NCI-H2227 (cell line): Measurements from ENCODE around the gene SNED1.
"Not testable (repeated sequence)": the region's sequence is repeated elsewhere in the genome, so short reads cannot be mapped to it uniquely, and the experiment has no call there.

Experiments
- DNase-seq: peaks from one replicate; lab custom pipeline; 2025; ENCODE audit not compliant: unreplicated experiment; lab: John Stamatoyannopoulos, UW

SNED1 gene

DNA sequence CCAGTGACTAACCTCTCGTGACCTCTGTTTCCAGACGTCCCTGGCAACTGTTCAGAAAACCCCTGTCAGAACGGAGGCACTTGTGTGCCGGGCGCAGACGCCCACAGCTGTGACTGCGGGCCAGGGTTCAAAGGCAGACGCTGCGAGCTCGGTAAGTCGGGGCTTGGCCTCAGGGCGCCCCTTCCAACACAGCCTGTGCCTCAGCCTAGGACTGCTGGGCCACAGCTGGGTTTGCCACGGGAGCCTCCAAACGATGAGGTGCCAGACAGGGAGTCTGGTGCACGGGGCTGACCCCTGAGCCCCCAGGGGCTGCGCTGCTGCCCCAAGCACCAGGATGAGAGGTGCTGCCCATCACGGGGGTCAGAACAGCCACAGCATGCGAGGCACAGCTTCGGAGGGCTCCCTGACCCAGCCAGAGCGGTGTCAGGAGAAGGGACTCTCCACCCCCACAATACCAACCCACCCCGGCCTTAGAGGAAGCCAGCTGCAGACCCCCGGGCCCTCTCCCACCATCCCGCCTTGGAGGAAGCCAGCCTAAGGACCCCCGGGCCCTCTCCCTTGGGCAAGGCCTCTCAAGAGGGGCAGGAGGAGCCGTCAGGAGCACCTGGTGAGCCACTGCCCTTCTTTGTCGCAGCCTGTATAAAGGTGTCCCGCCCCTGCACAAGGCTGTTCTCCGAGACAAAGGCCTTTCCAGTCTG, 83.4 kb downstream of the SNED1 start:
- no peak for DNase-seq

DNA sequence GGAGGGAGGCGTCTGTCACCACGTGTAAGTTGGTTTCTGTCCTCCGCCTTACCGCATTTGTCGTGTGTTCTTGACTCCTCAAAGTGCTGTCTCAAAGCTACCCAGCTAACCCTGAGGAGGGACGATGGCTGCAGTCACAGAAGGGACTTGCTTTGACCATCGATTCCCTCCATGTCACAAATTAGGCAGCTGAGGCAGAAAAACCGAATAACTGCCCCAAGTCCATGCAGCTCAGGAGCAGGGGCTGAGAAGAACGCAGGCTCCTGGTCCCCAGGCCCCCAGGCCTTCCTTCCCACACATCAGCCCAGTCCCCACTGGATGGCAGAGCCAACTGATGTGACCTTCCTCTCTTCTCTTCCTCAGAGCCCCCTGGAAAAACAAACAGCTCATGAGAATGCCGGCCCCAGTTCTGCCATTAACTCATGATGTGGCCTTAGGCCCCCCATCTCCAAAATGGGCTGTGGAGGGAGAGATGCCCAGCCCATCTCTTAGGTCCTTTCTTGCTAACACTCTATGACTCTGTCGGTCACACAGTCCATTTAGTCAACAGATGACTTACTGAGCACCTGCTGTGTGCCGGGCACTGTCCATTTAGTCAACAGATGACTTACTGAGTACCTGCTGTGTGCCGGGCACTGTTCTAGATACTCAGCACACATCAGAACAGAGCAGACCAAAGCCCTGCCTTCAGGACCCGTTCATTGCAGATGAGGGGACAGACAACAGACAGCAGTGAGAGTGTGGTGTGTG, 84.1 kb downstream of the SNED1 start:
- no peak for DNase-seq

DNA sequence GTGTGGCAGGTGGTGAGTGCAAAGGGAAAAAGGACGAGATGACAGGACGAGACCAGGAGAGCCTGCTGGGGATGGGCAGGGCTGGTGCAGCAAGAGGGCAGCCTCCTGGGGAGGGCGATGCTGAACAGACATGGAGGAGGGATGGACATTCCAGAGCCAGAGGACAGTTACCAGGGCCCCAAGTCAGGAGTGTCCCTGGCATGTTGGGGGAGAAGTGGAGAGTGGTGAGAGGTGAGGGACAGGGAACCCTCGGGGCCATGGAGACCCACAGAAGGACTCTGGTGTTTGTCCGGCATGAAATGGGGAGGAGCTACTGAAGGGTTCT, 84.6 kb downstream of the SNED1 start:
- no peak for DNase-seq

DNA sequence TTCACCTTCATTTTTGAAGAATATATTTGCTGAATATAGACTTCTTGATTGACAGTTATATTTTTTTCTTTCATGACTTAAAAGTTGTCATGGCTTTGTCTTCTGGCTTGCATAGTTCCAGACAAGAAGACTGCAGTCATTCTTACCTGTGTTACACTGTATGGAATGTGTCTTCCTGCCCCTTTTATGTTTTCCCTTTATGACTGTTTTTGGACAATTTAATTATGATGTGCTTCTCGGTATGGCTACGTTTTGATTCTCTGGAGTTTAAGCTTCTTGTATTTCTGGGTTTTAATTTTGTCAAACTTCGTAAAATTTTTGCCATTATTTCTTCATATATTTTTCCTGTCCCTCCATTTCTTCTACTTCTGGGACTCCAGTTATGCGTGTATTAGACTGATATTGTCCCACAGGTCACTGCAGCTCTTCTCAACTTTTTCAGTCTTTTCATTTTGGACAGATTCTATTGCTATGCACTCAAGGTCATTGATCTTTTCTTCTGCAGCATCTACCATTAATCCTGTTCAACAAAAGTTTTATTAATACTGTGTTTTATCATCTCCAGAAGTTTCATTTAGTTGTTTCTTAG, 86.5 kb downstream of the SNED1 start:
- no peak for DNase-seq

DNA sequence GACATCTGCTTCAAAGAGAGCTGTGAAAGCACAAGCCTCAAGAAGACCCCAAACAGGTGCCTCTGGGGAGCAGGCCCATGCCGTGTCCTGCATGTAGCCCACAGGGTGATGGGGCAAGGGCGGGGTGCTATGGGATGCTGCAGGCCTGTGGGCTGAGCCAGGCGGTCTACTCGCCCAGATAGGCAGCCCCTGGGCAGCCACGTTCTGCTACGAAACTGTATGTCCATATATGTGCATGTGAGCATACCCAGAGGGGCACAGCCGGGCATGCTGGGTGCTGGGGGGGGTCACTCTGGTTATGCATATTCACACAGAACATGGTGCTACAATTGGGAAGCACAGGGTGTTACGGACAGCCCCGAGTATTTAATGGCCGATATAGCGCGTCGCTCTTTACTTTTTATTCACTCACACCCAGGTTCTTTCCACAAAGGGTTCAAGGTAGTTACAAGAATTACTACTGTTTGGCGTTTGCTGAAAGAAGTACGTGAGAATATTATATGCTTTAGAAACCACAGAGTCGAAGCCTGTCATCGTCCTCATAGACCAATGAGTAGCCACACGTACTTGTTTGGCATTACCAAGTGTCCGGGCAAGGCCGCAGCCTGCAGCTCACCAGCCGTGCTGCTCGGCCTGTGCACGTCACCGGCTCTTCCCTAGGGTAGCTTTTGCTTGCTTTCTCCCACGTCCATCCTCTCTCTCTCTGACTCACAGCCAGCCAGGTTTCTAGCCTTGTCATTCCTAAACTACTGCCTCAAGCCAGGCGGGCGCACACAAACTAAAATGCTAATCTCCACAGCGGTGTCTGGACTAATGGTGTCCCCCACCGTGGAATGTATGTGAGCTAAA, 89.2 kb downstream of the SNED1 start:
- DNase-seq = no peak

DNA sequence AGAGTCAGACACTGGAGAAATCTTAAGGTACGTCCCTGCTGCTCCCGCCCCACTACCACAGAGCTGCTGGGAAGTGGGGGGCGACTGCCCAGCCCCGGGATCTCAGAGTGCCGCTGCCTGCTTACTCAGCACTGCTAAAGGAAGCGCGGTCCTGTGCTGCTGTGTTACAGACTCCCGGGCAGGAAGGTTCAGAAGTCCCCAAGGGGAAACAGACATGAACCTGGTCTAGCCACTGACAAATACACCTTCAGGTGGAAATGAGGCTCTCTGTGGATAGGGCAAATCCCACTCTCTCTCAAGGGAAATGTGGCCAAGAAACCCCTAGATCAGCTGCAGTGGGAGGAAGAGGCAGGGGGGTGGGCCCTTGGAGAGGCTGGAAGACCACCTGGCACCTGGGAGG, 90.0 kb downstream of the SNED1 start:
- DNase-seq = no peak

DNA sequence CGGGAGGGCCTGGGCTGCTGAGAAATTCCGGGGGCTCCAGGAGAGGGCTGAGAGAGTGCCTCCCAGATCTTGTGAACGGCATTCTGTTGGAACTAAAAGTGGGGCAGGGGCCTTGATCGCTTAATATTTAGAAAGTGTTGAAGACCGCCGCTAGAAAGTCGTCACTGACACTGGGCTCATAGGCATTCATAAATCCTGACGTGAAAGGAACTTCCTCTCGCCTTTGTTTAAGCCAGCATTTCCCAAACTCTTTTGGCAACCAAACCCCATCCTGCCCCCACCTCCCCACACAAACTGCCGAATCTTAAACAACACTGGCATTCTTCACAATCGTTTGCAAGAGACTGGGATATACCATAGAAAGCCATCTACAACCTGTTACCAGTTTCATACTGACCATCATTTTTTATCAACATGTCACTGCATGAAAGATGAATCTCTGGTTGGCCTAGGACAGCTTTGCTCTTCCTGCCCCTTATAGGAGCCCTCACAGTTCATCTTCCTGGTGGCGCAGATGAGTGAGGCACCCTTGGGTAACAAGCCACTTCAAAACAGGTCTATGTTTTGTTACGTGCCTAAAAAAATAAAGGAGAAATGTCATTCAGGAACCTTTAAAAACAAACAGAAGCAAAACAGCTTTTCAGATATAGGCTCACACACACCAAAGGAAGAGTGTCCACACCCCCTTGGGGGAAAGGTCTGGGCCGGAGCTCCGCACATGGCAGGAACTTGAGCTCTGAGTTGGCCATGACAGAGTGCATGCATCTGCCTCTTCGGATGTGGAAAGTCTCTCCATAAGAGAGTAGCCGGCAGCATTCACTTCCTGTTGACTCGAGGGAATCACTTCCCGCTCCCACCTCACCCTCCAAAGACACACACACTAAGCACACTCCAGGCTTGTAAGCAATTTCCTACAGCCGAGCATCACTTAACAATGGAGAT, 90.6 kb downstream of the SNED1 start:
- no peak for DNase-seq

DNA sequence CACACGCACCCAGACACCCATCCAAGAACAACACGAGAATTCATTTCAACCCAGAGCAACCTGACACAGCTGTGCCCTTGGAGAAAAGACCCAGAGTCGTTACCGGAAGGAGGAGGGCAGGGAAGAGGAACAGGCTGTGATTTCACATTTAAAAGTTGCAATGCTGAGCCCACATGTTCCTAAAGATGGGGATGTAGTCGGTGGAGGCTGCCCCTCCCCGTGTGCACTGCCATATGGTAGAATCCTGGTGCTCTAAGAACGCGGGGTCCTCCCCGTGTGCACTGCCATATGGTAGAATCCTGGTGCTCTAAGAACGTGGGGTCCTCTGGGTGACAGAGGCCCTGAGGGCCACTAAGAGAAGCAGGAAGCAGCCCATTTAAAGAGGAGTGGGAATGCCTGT, 92.8 kb downstream of the SNED1 start:
- no peak for DNase-seq

DNA sequence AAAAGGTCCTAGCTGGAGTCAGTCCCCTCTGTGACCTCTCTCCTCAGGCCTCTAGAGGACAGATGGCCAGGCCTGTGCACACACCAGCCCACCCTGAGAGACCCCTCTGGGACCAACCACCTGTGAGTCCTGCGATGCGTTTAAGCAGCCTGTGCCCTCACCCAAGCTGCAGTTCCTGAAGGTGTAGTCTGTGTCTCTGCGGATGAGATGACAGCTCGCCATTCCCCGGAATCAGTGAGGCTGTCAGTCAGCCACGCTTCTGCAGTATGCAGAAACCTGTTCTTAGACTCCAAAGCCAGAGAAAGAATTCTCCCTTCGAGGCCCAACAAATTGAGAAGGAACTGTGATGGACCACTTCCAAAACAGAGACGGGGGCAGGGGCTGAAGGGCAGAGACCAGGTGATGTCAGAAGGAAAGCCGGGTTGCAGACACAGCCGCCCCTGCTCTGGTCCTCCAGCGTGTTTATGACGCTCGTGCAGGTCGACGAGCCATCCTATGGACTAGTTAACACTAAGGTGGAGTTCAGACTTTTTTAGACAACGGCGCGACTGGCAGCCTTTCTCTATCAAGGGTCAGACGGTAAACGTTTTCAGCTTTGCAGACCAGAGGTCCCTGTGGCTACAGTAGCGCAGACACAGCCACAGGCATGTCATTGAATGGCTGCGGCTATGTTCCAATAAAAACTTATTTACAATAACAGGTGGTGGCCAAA, 93.5 kb downstream of the SNED1 start:
- no peak for DNase-seq

DNA sequence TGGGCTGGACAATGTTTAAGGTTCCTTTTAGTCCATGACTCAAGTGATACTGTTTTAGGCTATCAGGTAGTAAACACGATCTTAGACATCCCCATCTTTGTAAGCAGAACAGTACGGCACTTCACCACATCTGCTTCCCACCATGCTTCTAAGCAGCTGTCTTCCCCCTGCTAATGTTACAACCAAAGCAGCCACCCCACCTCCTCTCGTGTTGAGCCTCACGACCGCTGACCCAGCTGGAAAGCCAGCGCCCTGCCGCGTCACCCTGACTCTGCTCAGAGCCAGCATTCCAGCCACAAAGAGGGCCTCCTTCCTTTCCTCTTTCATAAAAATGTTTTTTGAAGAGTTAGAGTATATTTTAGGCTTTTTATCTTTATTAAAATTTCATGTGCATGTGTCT, 94.3 kb downstream of the SNED1 start:
- no peak for DNase-seq

DNA sequence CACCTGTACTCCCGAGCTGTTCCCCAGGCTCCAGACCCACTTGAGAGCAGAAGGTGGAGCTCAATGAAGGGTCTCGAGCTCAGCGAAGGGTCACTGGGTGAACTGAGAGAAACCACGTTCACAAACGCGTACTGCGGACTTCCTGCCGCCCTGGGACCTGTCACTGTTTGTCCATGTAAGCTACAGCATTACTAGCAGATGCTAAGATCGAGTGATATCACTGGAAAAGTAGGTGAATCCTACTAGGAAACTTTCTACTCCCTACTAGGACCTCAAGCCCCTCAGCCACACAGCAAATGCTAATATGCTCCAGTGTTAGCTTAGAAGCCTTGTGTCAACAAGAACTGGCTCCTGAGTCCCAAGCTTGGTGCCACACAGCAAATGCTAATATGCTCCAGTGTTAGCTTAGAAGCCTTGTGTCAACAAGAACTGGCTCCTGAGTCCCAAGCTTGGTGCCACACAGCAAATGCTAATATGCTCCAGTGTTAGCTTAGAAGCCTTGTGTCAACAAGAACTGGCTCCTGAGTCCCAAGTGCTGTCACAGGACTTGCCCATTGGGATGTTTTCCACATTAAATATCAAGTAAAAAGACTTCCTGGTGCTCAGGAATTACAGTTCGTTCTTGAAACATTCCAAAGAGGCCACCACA, 94.8 kb downstream of the SNED1 start:
- not testable (repeated sequence) for DNase-seq

DNA sequence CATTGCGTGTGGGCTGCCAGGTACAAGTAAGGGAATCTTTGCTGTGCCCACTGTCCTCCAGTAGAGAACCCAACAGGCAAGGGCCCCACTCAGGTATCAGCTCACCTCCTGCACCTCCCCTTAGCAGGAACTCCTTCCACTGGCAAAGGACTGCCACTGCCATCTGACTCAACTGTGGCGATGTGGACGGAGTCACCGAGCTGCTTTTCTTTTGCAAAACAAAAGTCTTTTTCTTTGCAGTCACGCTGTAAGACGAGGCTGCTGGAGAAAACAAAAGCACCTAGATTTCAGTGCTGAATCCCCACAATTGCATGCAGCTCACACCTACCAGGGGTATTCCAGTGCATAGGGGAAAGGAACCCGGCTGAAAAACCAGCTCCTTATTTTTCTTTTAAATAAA, 95.8 kb downstream of the SNED1 start:
- no peak for DNase-seq

DNA sequence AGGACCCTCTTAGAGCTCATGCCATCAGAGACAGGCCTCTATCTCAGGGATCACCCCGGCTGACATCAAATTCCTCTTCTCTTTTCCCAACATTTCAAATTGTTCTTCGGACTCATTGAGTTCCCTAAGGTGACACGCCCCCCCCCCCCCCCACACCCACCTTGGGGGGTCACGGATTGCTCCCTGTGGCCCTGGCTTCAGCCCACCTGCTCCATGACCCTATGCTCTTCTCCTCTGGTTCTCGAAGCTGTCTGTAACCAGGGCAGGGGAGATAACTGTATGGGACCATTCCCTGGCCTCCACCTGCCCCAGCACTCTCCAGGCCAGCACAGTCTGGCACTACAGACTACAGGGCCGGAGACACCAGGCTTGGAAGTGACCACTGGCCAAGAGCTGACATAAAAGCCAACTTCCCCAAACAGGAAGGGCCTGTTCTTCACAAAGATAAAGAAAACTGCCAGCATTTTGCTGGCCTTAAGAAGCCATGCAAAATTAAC, 96.6 kb downstream of the SNED1 start:
- DNase-seq = no peak

DNA sequence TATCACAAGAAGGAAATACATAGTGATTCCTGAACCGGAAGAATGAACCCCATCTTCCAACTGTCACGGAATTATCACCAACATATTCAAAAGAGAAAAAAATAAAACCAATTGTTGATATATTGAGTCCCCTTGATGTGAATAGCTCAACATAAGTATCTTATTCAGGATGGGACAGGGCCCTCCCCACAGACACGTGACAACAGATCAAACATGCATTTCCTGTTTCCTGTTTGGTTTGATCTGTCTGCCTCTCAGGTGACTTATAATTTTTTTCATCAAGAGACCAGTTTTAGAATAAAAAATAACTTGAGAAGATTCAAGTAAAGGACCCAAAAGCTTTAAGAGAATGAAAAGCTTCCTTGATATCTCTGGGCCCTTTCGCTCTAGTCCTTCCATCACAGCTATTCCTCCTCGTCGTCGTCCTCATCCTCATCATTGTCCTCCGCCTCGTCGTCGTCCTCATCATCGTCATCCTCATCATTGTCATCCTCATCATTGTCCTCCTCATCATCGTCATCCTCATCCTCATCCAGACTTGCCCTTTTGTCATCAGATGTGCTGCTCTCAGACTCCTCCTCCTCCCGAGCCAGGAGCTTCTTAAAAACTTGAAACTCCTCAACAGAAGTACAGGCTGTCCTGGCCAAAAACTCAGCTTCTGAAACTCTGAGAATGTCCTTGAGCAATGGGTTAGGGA, 97.3 kb downstream of the SNED1 start:
- DNase-seq = no peak

DNA sequence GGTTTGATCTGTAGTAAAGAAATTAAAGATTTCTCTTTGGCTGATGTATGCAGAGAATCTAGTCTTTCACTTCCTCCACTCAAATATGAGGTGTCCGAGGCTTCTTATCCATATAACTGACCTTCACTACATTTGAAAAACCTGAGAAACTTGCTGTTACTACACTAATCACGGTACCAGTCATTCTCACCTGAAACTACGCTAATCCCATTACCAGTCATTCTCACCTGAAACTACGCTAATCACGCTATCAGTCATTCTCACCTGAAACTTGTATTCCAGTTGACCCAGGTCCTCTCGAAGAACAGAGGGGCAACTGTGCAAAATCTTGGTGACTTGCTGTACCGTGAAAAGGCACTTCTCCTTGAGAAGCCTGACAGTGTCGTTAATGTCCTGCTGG, 98.6 kb downstream of the SNED1 start:
- no peak for DNase-seq

DNA sequence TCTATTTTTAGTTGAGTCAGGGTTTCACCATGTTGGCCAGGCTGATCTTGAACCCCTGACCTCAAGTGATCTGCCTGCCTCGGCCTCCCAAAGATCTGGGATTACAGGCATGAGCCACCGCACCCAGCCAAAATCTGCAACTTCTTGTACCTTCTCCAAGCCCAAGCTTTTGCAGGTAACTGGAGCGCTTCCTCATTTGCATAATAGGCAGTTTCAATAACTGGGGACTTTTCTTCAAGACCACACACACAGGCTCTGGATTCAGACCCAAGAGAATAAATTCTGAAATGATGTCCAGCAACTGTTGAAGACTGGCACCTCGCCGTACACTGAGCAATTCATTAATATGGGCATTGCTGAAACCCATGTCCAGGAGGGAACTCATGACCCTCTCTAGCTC, 100.8 kb downstream of the SNED1 start:
- no peak for DNase-seq

DNA sequence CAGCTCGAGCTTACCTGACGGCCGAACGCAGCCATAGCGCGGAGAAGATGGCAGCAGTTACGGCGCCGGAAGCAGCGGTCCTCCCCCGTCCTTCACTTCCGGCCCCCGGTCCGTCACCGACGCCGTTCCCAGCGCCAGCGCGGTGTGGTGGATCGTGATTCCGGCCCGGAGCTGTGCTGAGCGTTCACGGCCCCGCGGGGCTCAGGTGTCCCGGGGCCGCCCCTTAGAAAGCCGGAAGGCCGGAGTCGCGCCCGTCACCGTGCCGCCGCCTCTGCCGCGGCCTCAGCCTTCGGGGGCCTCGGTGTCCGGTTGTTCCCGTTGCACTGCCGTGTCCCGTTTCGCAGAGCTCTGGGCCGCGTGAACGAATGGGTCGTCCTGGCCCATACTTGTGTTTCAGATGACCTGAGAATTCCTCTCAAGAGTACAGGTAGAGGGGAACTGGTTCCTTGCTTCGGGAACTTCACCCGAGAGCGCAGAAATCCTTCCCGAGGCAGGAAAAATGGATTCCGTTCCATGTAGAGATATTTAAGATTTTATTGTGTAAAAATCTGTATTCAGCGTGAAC, 103.9 kb downstream of the SNED1 start, which contains the start of gene MTERF4:
TSS of gene MTERF4 (minus strand) at position 49 of the 565 bp plus-strand sequence. CDS start at position 35, 14 bp downstream.
- peak; percentile 95 for DNase-seq

DNA sequence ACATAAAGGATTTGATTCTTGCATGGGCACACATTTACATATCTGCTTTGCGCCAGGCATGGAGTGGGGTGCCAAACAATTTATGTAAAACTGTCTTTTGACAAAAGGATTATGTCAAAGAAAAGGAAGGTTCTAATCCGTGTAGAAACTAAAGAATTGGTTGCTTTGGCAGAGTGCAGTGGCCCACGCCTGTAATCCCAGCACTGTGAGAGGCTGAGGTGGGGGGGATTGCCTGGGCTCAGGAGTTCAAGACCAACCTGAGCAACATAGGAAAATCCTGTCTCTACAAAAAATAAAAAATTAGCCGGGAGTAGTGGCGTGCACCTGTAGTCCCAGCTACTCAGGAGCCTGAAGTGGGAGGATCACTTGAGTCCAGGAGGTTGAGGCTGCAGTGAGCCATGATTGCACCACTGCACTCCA, 104.8 kb downstream of the SNED1 start:
- DNase-seq = no peak
